ENCODE data around the gene EZR. TPM values are rescaled to one million over a fixed set of nuclear protein-coding genes. Genes with fewer than 3 reads are reported as not detected.

EZR gene
- total RNA-seq, 1 donor from 2014 or later, result 254 TPM

GRCh38 chr6:158847786-158848185 is 28.6 kb upstream of the EZR start:
- H3K27ac ChIP-seq, result no peak overlapping the region

GRCh38 chr6:158847012-158847529 is 27.9 kb upstream of the EZR start:
- no peaks in the 10 kb centered on the region for H3K36me3 ChIP-seq
- H3K27me3 ChIP-seq (ENCODE audit: low read depth), result no peaks in the 10 kb centered on the region
- TF ChIP-seq CTCF (IDR thresholded peaks at IDR 0.05), result no peak
- no peaks in the 10 kb centered on the region for H3K9me3 ChIP-seq
- H3K27ac ChIP-seq, result no peak overlapping the region
- no peak overlapping the region for H3K4me3 ChIP-seq
- peaks cover 11% of the 10 kb centered on the region for H3K4me1 ChIP-seq
- DNase-seq (no peak), ATAC-seq (no peak)
- intact Hi-C loops (cut with DNase I), result no loop called here

More at GRCh38 chr6:158847786-158848185, 28.6 kb upstream of the EZR start:
- Histone ChIP-seq H3K36me3 (no peaks in the 10 kb centered on the region), H3K4me1 (peaks cover 18% of the 10 kb centered on the region), H3K9me3 (no peaks in the 10 kb centered on the region), H3K27me3 (ENCODE audit: low read depth) (no peaks in the 10 kb centered on the region), H3K4me3 (no peak overlapping the region)
- intact Hi-C loops (cut with DNase I), result no loop called here
- DNase-seq, result no peak
- TF ChIP-seq CTCF (IDR thresholded peaks at IDR 0.05), result no peak
- ATAC-seq, result no peak

GRCh38 chr6:158843751-158844683 is 24.8 kb upstream of the EZR start:
- Histone ChIP-seq H3K4me3 (no peak overlapping the region), H3K27me3 (ENCODE audit: low read depth) (no peaks in the 10 kb centered on the region), H3K4me1 (no peaks in the 10 kb centered on the region), H3K9me3 (no peaks in the 10 kb centered on the region), H3K27ac (no peak overlapping the region), H3K36me3 (no peaks in the 10 kb centered on the region)
- no peak for ATAC-seq
- TF ChIP-seq CTCF (IDR thresholded peaks at IDR 0.05), result no peak
- no peak for DNase-seq
- intact Hi-C loops (cut with DNase I), result no loop called here

- Histone ChIP-seq H3K4me1 (peaks cover under 1% of the 10 kb centered on the region), H3K27me3 (ENCODE audit: low read depth) (no peaks in the 10 kb centered on the region), H3K27ac (no peak overlapping the region), H3K36me3 (no peaks in the 10 kb centered on the region), H3K4me3 (no peak overlapping the region), H3K9me3 (no peaks in the 10 kb centered on the region)
- DNase-seq, result no peak
- intact Hi-C loops (cut with DNase I), result no loop called here
- no peak for TF ChIP-seq CTCF (IDR thresholded peaks at IDR 0.05)
- no peak for ATAC-seq
These were observed 22.2 kb upstream of the EZR start for GRCh38 chr6:158841358-158841757.

- Histone ChIP-seq H3K4me1 (peaks cover 8% of the 10 kb centered on the region), H3K9me3 (no peaks in the 10 kb centered on the region), H3K4me3 (no peak overlapping the region), H3K36me3 (no peaks in the 10 kb centered on the region), H3K27ac (no peak overlapping the region), H3K27me3 (ENCODE audit: low read depth) (no peaks in the 10 kb centered on the region)
- no peak for ATAC-seq
- TF ChIP-seq CTCF (IDR thresholded peaks at IDR 0.05), result no peak
- DNase-seq, result no peak
- intact Hi-C loops (cut with DNase I), result no loop called here
These were observed 21.3 kb upstream of the EZR start for GRCh38 chr6:158840465-158840864.

Data from lower lobe of right lung (tissue), 2 donors.